ENCODE measurements around the gene SLC49A3. TPM values are rescaled to one million over a fixed set of nuclear protein-coding genes. Genes with fewer than 3 reads are reported as not detected.

The SLC49A3 gene
- total and polyA plus RNA-seq, 2 of the 8 experiments (the other 6 are each of a cell fraction or from before 2014, with no cell fraction given) = 5.0 to 8.8 TPM

GRCh38 chr4:677431-678293, 11.3 kb downstream of the SLC49A3 start:
- Histone ChIP-seq H3K79me1 (ENCODE audit: low read depth, low read length) (peaks cover 7% of the 10 kb centered on the region; the same call in 1 of the 2 replicates), H3K27ac (ENCODE audit: low read depth, low read length) (no peak overlapping the region), H3K4ac (replicated peaks; ENCODE audit: insufficient read length, low read depth, low read length) (peak overlapping the region; percentile 91), H2BK20ac (ENCODE audit: low read length) (0 out of 2 replicates have a peak overlapping the region, but pooled peaks have one; percentile 48), H4K20me1 (replicated peaks in 1 of 2; ENCODE audit: control insufficient read depth in 1 of 2, insufficient read depth in 2 of 2, low read length in 2 of 2) (peaks cover 0 to 7% of the 10 kb centered on the region in 2 experiments), H3K4me3 (ENCODE audit: extremely low read depth in 1 of 4, insufficient read depth in 2 of 4, low read depth in 3 of 4, low read length in 4 of 4) (no peak overlapping the region), H4K91ac (replicated peaks; ENCODE audit: insufficient read length, low read length) (peak overlapping the region; percentile 95), H3K18ac (ENCODE audit: extremely low read depth, low read length) (no peak overlapping the region), H3K9ac (replicated peaks in 1 of 4; ENCODE audit: extremely low read depth in 1 of 4, low read depth in 3 of 4, low read length in 3 of 4) (no peak overlapping the region), H3K14ac (ENCODE audit: insufficient read length) (no peak overlapping the region), H3K79me2 (ENCODE audit: control insufficient read depth in 1 of 2, insufficient read depth in 2 of 2, low read length in 2 of 2) (peaks cover 0 to 7% of the 10 kb centered on the region in 2 experiments; a peak in 2 of 4 replicates), H4K5ac (ENCODE audit: insufficient read length, low read depth, low read length) (no peak overlapping the region), H2BK5ac (ENCODE audit: low read depth, low read length) (0 out of 2 replicates have a peak overlapping the region, but pooled peaks have one; percentile 61), H4K8ac (ENCODE audit: extremely low read depth, insufficient read depth, low read length) (no peak overlapping the region), H3K27me3 (replicated peaks in 1 of 4; ENCODE audit: control insufficient read depth in 3 of 4, extremely low read depth in 1 of 4, insufficient read depth in 3 of 4, low read length in 3 of 4) (no peaks in the 10 kb centered on the region; a peak in 2 of 7 replicates), H3K4me1 (replicated peaks in 1 of 4; ENCODE audit: control insufficient read depth in 3 of 4, insufficient read depth in 4 of 4, low read length in 3 of 4) (peaks cover 3 to 13% (median 6%) of the 10 kb centered on the region in 4 experiments; a peak in 6 of 7 replicates), H3K56ac (replicated peaks; ENCODE audit: insufficient read length, low read depth, low read length) (no peak overlapping the region), H3K23me2 (ENCODE audit: low read depth, low read length) (peaks cover 12% of the 10 kb centered on the region; the same call in 1 of the 2 replicates), H3K4me2 (ENCODE audit: insufficient read depth in 1 of 2, low read depth in 2 of 2, low read length in 2 of 2) (no peak overlapping the region), H3K23ac (ENCODE audit: insufficient read length) (no peak overlapping the region), H3K9me3 (ENCODE audit: insufficient read depth in 2 of 2, low read depth in 1 of 2, low read length in 1 of 2) (no peaks in the 10 kb centered on the region), H3K36me3 (ENCODE audit: control insufficient read depth in 2 of 4, insufficient read depth in 4 of 4, low read length in 3 of 4) (peaks cover 0 to 4% (median 2%) of the 10 kb centered on the region in 4 experiments; a peak in 1 of 8 replicates), H2AFZ (ENCODE audit: low read length) (no peak overlapping the region), H2BK15ac (ENCODE audit: low read length) (0 out of 2 replicates have a peak overlapping the region, but pooled peaks have one; percentile 81), H2BK120ac (replicated peaks; ENCODE audit: low read depth, low read length) (peak overlapping the region; percentile 22), H2BK12ac (ENCODE audit: low read depth, low read length) (peak overlapping the region; percentile 85; the same call in 1 of the 2 replicates), H2AK5ac (ENCODE audit: low read depth, low read length) (peak overlapping the region; percentile 82)
- 90% methylated on average over 26 of the region's 26 CpGs; no CpG with 5 or more reads in 1 of the 2 experiments for WGBS, 2 experiments (ENCODE audit: extremely low coverage in 1 of 2, insufficient coverage in 1 of 2, insufficient read length in 1 of 2, insufficient replicate concordance in 2 of 2, low coverage in 1 of 2, low lambda C conversion rate in 2 of 2, missing lambda C conversion rate in 1 of 2)
- FAIRE-seq = no peak
- ChIA-PET POLR2A (ENCODE audit: partially characterized antibody) (interaction anchor here (1.2 to 5.6 kb wide), 3 partner anchors 10 to 14 kb away, joined by 4 to 25 read pairs (median 5); no protein-coding TSS in a partner anchor), CTCF (ENCODE audit: partially characterized antibody) (interaction anchor here (1.0 to 1.6 kb wide), 3 partner anchors 10 to 75 kb away, joined by 3 read pairs; no protein-coding TSS in a partner anchor)
- TF ChIP-seq POLR2AphosphoS5 (IDR thresholded peaks at IDR 0.05; ENCODE audit: low read depth, low read length) (peak; percentile 54; the same call in 1 of the 2 replicates), E2F6 (IDR thresholded peaks at IDR 0.05) (no peak), SRF (IDR thresholded peaks at IDR 0.05; ENCODE audit: low read depth, low read length) (no peak)
- DNase-seq (ENCODE audit: low read depth in 1 of 2, low spot score in 2 of 2) = no peak

Measured in H1 (cell line).